ENCODE measurements around the gene SGMS1.
"Not testable (repeated sequence)": the region's sequence is repeated elsewhere in the genome, so short reads cannot be mapped to it uniquely, and the experiment has no call there.

DNA sequence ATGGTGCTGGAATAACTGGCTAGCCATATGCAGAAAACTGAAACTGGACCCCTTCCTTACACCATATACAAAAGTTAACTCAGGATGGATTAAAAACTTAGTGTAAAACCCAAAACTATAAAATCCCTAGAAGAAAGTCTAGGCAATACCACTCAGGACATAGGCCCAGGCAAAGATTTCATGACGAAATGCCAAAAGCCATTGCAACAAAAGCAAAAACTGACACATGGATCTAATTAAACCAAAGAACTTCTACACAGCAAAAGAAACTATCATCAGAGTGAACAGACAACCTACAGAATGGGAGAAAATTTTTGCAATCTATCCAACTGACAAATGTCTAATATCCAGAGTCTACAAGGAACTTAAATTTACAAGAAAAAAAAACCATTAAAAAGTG lies 75.3 kb downstream of the SGMS1 start:
- TF ChIP-seq POLR2A (IDR thresholded peaks at IDR 0.05; ENCODE audit: low read length); GATA1 (IDR thresholded peaks at IDR 0.05; ENCODE audit: low read depth, low read length): not testable (repeated sequence)
